ENCODE data around the gene PCDHB5. TPM values are rescaled to one million over a fixed set of nuclear protein-coding genes. Genes with fewer than 3 reads are reported as not detected.
"Not testable (repeated sequence)": the region's sequence is repeated elsewhere in the genome, so short reads cannot be mapped to it uniquely, and the experiment has no call there.

The PCDHB5 gene
- total and polyA plus RNA-seq, 10 donors = 0.20 to 3.4 (median 1.3) TPM

- H3K27me3 ChIP-seq (replicated peaks in 1 of 7) = peaks cover 0 to 64% (median 3%) of the 10 kb centered on the region in 7 donors
- whole genome bisulfite sequencing, 5 donors = 24 to 40% (median 33%) methylated on average over 20 of the region's 20 CpGs
- no peaks in the 10 kb centered on the region for H3K4me1 ChIP-seq
- H3K27ac ChIP-seq = no peak within 1 kb of the TSS
- intact Hi-C loops (cut with DNase I; ENCODE audit: low total_unique reads) = no loop called here
- no peak for DNase-seq
- peaks cover 0 to 51% (median 36%) of the 10 kb centered on the region in 8 donors for H3K9me3 ChIP-seq
- H3K36me3 ChIP-seq = no peaks in the 10 kb centered on the region
- TF ChIP-seq CTCF (IDR thresholded peaks at IDR 0.05 in 8 of 11, conservative IDR thresholded peaks at IDR 0.05 in 3 of 11) = peak in 7 of 11 experiments; percentile 11 to 44 (median 31)
- no peak for TF ChIP-seq POLR2AphosphoS5 (IDR thresholded peaks at IDR 0.05)
- peak within 1 kb of the TSS in 1 of 8 donors; percentile 36 for H3K4me3 ChIP-seq
Measured at GRCh38 chr5:141172381-141173204, 37.6 kb downstream of the PCDHB5 start, which contains the start of gene PCDHB7. PCDHB7 (plus strand) TSS chr5:141172644; CDS start chr5:141172836, 192 bp downstream.

- H3K27ac ChIP-seq; H3K36me3 ChIP-seq; H3K4me3 ChIP-seq; intact Hi-C loops (cut with DNase I; ENCODE audit: low total_unique reads); H3K4me1 ChIP-seq; DNase-seq: not testable (repeated sequence)
- Histone ChIP-seq H3K9me3 (peaks cover 0 to 66% (median 48%) of the 10 kb centered on the region in 8 donors), H3K27me3 (replicated peaks in 1 of 7) (peaks cover 0 to 67% (median 3%) of the 10 kb centered on the region in 7 donors)
- WGBS, 5 donors = 40 to 57% (median 52%) methylated on average over 33 to 79 of the region's 79 CpGs
Measured at GRCh38 chr5:141174291-141175104, 39.5 kb downstream of the PCDHB5 start.

GRCh38 chr5:141175933-141176332 is 40.9 kb downstream of the PCDHB5 start:
- Histone ChIP-seq H3K4me3 (no peak overlapping the region), H3K4me1 (no peaks in the 10 kb centered on the region), H3K27ac (no peak overlapping the region), H3K27me3 (replicated peaks in 1 of 7) (peaks cover 0 to 77% (median 9%) of the 10 kb centered on the region in 7 donors), H3K9me3 (peaks cover 0 to 76% (median 58%) of the 10 kb centered on the region in 8 donors), H3K36me3 (no peaks in the 10 kb centered on the region)
- WGBS, 5 donors = 46 to 71% (median 63%) methylated on average over 1 of the region's 1 CpG
- intact Hi-C loops (cut with DNase I; ENCODE audit: low total_unique reads) = no loop called here
- DNase-seq = no peak
- no peak for TF ChIP-seq CTCF (IDR thresholded peaks at IDR 0.05 in 8 of 11, conservative IDR thresholded peaks at IDR 0.05 in 3 of 11)
- TF ChIP-seq POLR2A (IDR thresholded peaks at IDR 0.05) = no peak
- TF ChIP-seq POLR2AphosphoS5 (IDR thresholded peaks at IDR 0.05) = no peak

- intact Hi-C loops (cut with DNase I; ENCODE audit: low total_unique reads); H3K27ac ChIP-seq; H3K4me1 ChIP-seq; DNase-seq; H3K36me3 ChIP-seq; H3K4me3 ChIP-seq: not testable (repeated sequence)
- Histone ChIP-seq H3K9me3 (peaks cover 0 to 80% (median 65%) of the 10 kb centered on the region in 8 donors), H3K27me3 (replicated peaks in 1 of 7) (peaks cover 0 to 91% (median 11%) of the 10 kb centered on the region in 7 donors)
- WGBS, 5 donors = 25 to 35% (median 30%) methylated on average over 13 to 17 of the region's 18 CpGs
Measured at GRCh38 chr5:141177577-141178191, 42.7 kb downstream of the PCDHB5 start, which contains the start of gene PCDHB8. PCDHB8 (plus strand) TSS chr5:141177790; CDS start chr5:141178035, 245 bp downstream.

GRCh38 chr5:141179371-141179770 is 44.4 kb downstream of the PCDHB5 start:
- intact Hi-C loops (cut with DNase I; ENCODE audit: low total_unique reads); H3K4me3 ChIP-seq; H3K36me3 ChIP-seq; H3K4me1 ChIP-seq; DNase-seq; H3K27ac ChIP-seq: not testable (repeated sequence)
- WGBS, 5 donors = 35 to 55% (median 50%) methylated on average over 25 to 35 of the region's 39 CpGs
- peaks cover 0 to 77% (median 62%) of the 10 kb centered on the region in 8 donors for H3K9me3 ChIP-seq
- H3K27me3 ChIP-seq (replicated peaks in 1 of 7) = peaks cover 0 to 90% (median 11%) of the 10 kb centered on the region in 7 donors

GRCh38 chr5:141179876-141180275 is 44.9 kb downstream of the PCDHB5 start:
- H3K27me3 ChIP-seq (replicated peaks in 1 of 7) = peaks cover 0 to 90% (median 11%) of the 10 kb centered on the region in 7 donors
- peaks cover 0 to 77% (median 62%) of the 10 kb centered on the region in 8 donors for H3K9me3 ChIP-seq
- H3K4me1 ChIP-seq; H3K27ac ChIP-seq; H3K4me3 ChIP-seq; DNase-seq; H3K36me3 ChIP-seq; intact Hi-C loops (cut with DNase I; ENCODE audit: low total_unique reads): not testable (repeated sequence)
- WGBS, 5 donors = 24 to 49% (median 44%) methylated on average over 8 to 32 of the region's 32 CpGs

Measured in spleen (tissue), 11 donors.